WERI-Rb-1 (cell line): Measurements from ENCODE around the gene MAD1L1.

Experiments
- DNase-seq: peaks from one replicate; pipeline ENCODE4 v3.0.0-alpha.2; 2020
- H3K27ac ChIP-seq: fragments of 250-450 bp; sonication (Bioruptor Pico); 2 replicates; pipeline ENCODE4 v1.5.1; 2020; ENCODE audit warnings: mild to moderate bottlenecking, moderate library complexity
- H3K27me3 ChIP-seq: fragments of 250-450 bp; sonication (Bioruptor Pico); 2 replicates; pipeline ENCODE4 v1.5.1; 2021; ENCODE audit warnings: mild to moderate bottlenecking, low read depth, moderate library complexity; ENCODE audit not compliant: insufficient read depth, severe bottlenecking
- H3K36me3 ChIP-seq: fragments of 250-450 bp; sonication (Bioruptor Pico); 2 replicates; pipeline ENCODE4 v1.5.1; 2020; ENCODE audit warnings: mild to moderate bottlenecking, moderate library complexity
- H3K4me3 ChIP-seq: 2 replicates; pipeline ENCODE4 v1.5.1; 2011; ENCODE audit warnings: low read depth, mild to moderate bottlenecking, control low read depth, low read length
- H3K9me3 ChIP-seq: fragments of 250-450 bp; sonication (Bioruptor Pico); 2 replicates; pipeline ENCODE4 v1.5.1; 2021; ENCODE audit warnings: mild to moderate bottlenecking, moderate library complexity; ENCODE audit not compliant: severe bottlenecking
- TF ChIP-seq, protein P1 (sequence below): IDR thresholded peaks from 2 replicates; pipeline ENCODE4 v1.5.1; 2011; ENCODE audit warnings: low read depth, mild to moderate bottlenecking, control low read depth, inconsistent platforms, low read length

MAD1L1 gene

DNA sequence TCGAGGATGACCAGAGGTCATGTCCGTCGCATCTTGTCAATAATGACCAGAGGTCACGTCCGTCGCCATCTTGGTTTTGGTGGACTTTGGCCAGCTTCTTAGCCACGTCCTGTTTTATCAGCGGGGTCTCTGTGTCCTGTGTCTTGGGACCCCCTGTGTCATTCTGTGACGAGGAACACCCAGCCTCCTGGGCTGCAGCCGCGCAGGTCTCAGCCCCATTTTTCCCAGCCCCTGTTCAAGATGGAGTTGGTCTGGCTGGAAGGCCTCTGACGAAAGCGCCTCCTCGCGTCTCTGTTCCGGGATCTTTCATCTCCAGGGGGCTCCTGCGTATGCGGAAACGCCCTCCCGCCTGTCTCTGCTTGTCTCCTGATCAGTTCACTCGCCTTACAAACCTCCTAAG lies 428.4 kb downstream of the MAD1L1 start:
- H3K27me3 ChIP-seq: no peaks in the 10 kb centered on the region
- peaks cover 7% of the 10 kb centered on the region for H3K9me3 ChIP-seq
- no peaks in the 10 kb centered on the region for H3K36me3 ChIP-seq
- H3K4me3 ChIP-seq: no peak overlapping the region
- H3K27ac ChIP-seq: no peak overlapping the region
- DNase-seq: no peak
- TF ChIP-seq, protein P1, sequence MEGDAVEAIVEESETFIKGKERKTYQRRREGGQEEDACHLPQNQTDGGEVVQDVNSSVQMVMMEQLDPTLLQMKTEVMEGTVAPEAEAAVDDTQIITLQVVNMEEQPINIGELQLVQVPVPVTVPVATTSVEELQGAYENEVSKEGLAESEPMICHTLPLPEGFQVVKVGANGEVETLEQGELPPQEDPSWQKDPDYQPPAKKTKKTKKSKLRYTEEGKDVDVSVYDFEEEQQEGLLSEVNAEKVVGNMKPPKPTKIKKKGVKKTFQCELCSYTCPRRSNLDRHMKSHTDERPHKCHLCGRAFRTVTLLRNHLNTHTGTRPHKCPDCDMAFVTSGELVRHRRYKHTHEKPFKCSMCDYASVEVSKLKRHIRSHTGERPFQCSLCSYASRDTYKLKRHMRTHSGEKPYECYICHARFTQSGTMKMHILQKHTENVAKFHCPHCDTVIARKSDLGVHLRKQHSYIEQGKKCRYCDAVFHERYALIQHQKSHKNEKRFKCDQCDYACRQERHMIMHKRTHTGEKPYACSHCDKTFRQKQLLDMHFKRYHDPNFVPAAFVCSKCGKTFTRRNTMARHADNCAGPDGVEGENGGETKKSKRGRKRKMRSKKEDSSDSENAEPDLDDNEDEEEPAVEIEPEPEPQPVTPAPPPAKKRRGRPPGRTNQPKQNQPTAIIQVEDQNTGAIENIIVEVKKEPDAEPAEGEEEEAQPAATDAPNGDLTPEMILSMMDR: no peak

- Histone ChIP-seq H3K27me3 (no peaks in the 10 kb centered on the region), H3K4me3 (no peak overlapping the region), H3K9me3 (peaks cover 7% of the 10 kb centered on the region), H3K36me3 (no peaks in the 10 kb centered on the region), H3K27ac (no peak overlapping the region)
- DNase-seq: no peak
- TF ChIP-seq, protein P1: no peak
Observed at GRCh38 chr7:1802899-1803298, 429.8 kb downstream of the MAD1L1 start.

- no peak overlapping the region for H3K27ac ChIP-seq
- no peaks in the 10 kb centered on the region for H3K36me3 ChIP-seq
- H3K4me3 ChIP-seq: no peak overlapping the region
- peaks cover 7% of the 10 kb centered on the region for H3K9me3 ChIP-seq
- no peak for DNase-seq
- TF ChIP-seq, protein P1: no peak
- H3K27me3 ChIP-seq: no peaks in the 10 kb centered on the region
Observed at GRCh38 chr7:1800902-1801301, 431.8 kb downstream of the MAD1L1 start.

GRCh38 chr7:1798191-1798590 lies 434.6 kb downstream of the MAD1L1 start:
- no peak for DNase-seq
- Histone ChIP-seq H3K36me3 (no peaks in the 10 kb centered on the region), H3K9me3 (peaks cover 19% of the 10 kb centered on the region), H3K4me3 (no peak overlapping the region), H3K27me3 (no peaks in the 10 kb centered on the region), H3K27ac (no peak overlapping the region)
- TF ChIP-seq, protein P1: no peak

DNA sequence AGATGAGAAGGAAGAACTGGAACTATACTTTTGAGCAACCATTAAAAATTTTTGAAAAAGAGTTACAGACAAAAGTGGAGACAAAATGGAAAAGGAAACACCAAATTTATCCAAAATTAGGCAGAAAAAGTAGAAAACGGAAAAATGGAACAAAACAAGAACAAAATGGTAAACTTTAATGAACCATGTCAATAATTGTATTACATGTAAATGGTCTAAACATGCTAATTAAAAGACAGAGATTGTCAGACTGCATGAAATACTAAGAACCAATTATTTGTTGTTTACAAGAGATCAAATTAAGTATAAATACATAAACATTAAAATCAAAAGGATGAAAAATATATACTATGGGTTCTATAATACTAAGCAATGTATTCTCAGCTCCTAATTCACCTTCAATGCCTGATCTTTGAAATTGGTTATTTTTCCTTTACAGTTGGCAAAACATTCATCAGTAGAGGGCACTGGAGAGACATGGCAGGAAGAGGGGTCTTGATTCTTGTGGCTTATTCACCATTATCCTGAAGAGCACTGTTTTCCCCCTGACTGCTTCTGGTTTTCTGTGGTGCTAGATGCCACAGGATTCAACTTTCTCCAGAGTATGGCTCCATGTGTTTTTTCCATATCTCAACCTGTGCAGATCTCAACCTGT lies 437.7 kb downstream of the MAD1L1 start:
- Histone ChIP-seq H3K27ac (no peak overlapping the region), H3K36me3 (no peaks in the 10 kb centered on the region), H3K27me3 (no peaks in the 10 kb centered on the region), H3K4me3 (no peak overlapping the region), H3K9me3 (peaks cover 15% of the 10 kb centered on the region)
- no peak for DNase-seq
- TF ChIP-seq, protein P1: 0 out of 2 replicates have a peak, but pooled peaks have one; percentile 25
